Measurements from ENCODE around the gene ADAM12. TPM values are rescaled to one million over a fixed set of nuclear protein-coding genes. Genes with fewer than 3 reads are reported as not detected.

ADAM12 gene
- polyA plus RNA-seq, 1 of the 3 experiments (the other 2 are of a cell fraction) = 25.0 TPM

GRCh38 chr10:126009650-126010049 is 378.6 kb downstream of the ADAM12 start:
- Histone ChIP-seq H3F3A (replicated peaks; ENCODE audit: insufficient read depth) (no peaks in the 10 kb centered on the region), H3K9me2 (no peaks in the 10 kb centered on the region)
- TF ChIP-seq SIN3A (IDR thresholded peaks at IDR 0.05; ENCODE audit: borderline replicate concordance, low read depth, low read length) (no peak), TCF12 (IDR thresholded peaks at IDR 0.05) (0 out of 2 replicates have a peak, but pooled peaks have one; percentile 13), TAF1 (IDR thresholded peaks at IDR 0.05; ENCODE audit: borderline replicate concordance, low read depth, low read length) (no peak), ELF1 (IDR thresholded peaks at IDR 0.05) (no peak)

DNA sequence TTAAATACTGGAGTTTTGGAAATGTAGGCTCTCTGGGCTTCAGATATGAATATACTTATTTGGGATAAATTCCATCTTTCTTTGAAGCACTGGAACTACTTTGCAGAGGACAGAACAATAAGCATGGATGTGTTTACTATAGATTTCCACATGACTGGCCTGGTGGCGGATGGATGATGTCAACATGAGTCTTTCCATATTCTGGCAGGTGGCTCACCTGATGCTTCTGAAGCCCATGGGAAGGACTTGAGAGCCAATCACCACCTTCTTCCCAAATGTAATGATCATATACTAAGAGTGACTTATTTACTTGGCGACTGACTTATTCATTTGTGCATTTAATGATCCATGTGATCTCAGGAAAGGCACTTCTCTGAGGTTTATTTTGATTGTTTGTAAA is 381.4 kb downstream of the ADAM12 start:
- no peaks in the 10 kb centered on the region for H3K9me2 ChIP-seq
- no peak overlapping the region for H3K4me2 ChIP-seq
- H4K20me1 ChIP-seq (ENCODE audit: insufficient read depth) = no peaks in the 10 kb centered on the region
- CTCF ChIA-PET = no interaction called here
- peaks cover 0 to 9% of the 10 kb centered on the region in 2 experiments for H3K36me3 ChIP-seq (replicated peaks in 1 of 2; ENCODE audit: control insufficient read depth in 1 of 2, insufficient read depth in 2 of 2, low read length in 1 of 2)
- 89% methylated on average over 2 of the region's 2 CpGs for WGBS (ENCODE audit: low lambda C conversion rate)
- H2AFZ ChIP-seq (ENCODE audit: low read depth) = no peak overlapping the region
- H3K9me3 ChIP-seq = peaks cover 5% of the 10 kb centered on the region
- H3K9ac ChIP-seq = no peak overlapping the region
- no peak overlapping the region for H3K27ac ChIP-seq (ENCODE audit: low read depth in 2 of 2, low read length in 1 of 2)
- POLR2A ChIA-PET = no interaction called here
- no peak overlapping the region for H3K4me3 ChIP-seq (ENCODE audit: low read depth in 2 of 2, low read length in 1 of 2)
- peaks cover 0 to 5% of the 10 kb centered on the region in 2 experiments; a peak in 1 of 4 replicates for H3K4me1 ChIP-seq (ENCODE audit: control insufficient read depth in 1 of 2, insufficient read depth in 2 of 2, low read depth in 1 of 2, low read length in 1 of 2)
- no peak for TF ChIP-seq RFX5 (IDR thresholded peaks at IDR 0.05; ENCODE audit: low read length)
- no peak for TF ChIP-seq FOSL2 (IDR thresholded peaks at IDR 0.05; ENCODE audit: borderline replicate concordance, low read depth)
- TF ChIP-seq MEF2A (IDR thresholded peaks at IDR 0.05; ENCODE audit: borderline replicate concordance, low read depth) = no peak
- TF ChIP-seq YY1 (IDR thresholded peaks at IDR 0.05; ENCODE audit: low read depth) = no peak
- TF ChIP-seq SMC3 (IDR thresholded peaks at IDR 0.05; ENCODE audit: low read depth, low read length) = no peak
- no peak for TF ChIP-seq USF1 (IDR thresholded peaks at IDR 0.05; ENCODE audit: borderline replicate concordance, low read depth)
- TF ChIP-seq TAF1 (IDR thresholded peaks at IDR 0.05; ENCODE audit: borderline replicate concordance, low read depth, low read length) = no peak
- TF ChIP-seq RCOR1 (IDR thresholded peaks at IDR 0.05; ENCODE audit: low read length) = no peak
- no peak for TF ChIP-seq GATA2 (CRISPR knock-in tag; IDR thresholded peaks at IDR 0.05)
- H3F3A ChIP-seq (replicated peaks; ENCODE audit: insufficient read depth) = no peaks in the 10 kb centered on the region
- no peaks in the 10 kb centered on the region for H3K27me3 ChIP-seq (ENCODE audit: insufficient read depth)
- no peaks in the 10 kb centered on the region for H3K79me2 ChIP-seq (ENCODE audit: insufficient read depth)
- DNase-seq = no peak

More at GRCh38 chr10:126009650-126010049, 378.6 kb downstream of the ADAM12 start:
- H3K27me3 ChIP-seq (ENCODE audit: insufficient read depth) = no peaks in the 10 kb centered on the region
- H3K9ac ChIP-seq = no peak overlapping the region
- H3K4me2 ChIP-seq = no peak overlapping the region
- ChIA-PET CTCF (no interaction called here), POLR2A (no interaction called here)
- peaks cover 4 to 5% of the 10 kb centered on the region in 2 experiments; a peak in 3 of 4 replicates for H3K4me1 ChIP-seq (ENCODE audit: control insufficient read depth in 1 of 2, insufficient read depth in 2 of 2, low read depth in 1 of 2, low read length in 1 of 2)
- 97% methylated on average over 7 of the region's 7 CpGs for WGBS (ENCODE audit: low lambda C conversion rate)
- peaks cover 5% of the 10 kb centered on the region for H3K9me3 ChIP-seq
- no peaks in the 10 kb centered on the region for H3K79me2 ChIP-seq (ENCODE audit: insufficient read depth)
- H2AFZ ChIP-seq (ENCODE audit: low read depth) = no peak overlapping the region
- no peak for DNase-seq
- no peak overlapping the region for H3K4me3 ChIP-seq (ENCODE audit: low read depth in 2 of 2, low read length in 1 of 2)
- H4K20me1 ChIP-seq (ENCODE audit: insufficient read depth) = no peaks in the 10 kb centered on the region
- H3K27ac ChIP-seq (ENCODE audit: low read depth in 2 of 2, low read length in 1 of 2) = no peak overlapping the region; a peak in 1 of 4 replicates
- peaks cover 0 to 9% of the 10 kb centered on the region in 2 experiments for H3K36me3 ChIP-seq (replicated peaks in 1 of 2; ENCODE audit: control insufficient read depth in 1 of 2, insufficient read depth in 2 of 2, low read length in 1 of 2)

GRCh38 chr10:126006264-126006663 is 382.0 kb downstream of the ADAM12 start:
- H3K4me3 ChIP-seq (ENCODE audit: low read depth in 2 of 2, low read length in 1 of 2) = no peak overlapping the region
- H4K20me1 ChIP-seq (ENCODE audit: insufficient read depth) = no peaks in the 10 kb centered on the region
- H3K27ac ChIP-seq (ENCODE audit: low read depth in 2 of 2, low read length in 1 of 2) = no peak overlapping the region
- no peaks in the 10 kb centered on the region for H3K79me2 ChIP-seq (ENCODE audit: insufficient read depth)
- DNase-seq = no peak
- peaks cover 5% of the 10 kb centered on the region for H3K9me3 ChIP-seq
- peaks cover 0 to 6% of the 10 kb centered on the region in 2 experiments; a peak in 1 of 4 replicates for H3K4me1 ChIP-seq (ENCODE audit: control insufficient read depth in 1 of 2, insufficient read depth in 2 of 2, low read depth in 1 of 2, low read length in 1 of 2)
- H3K27me3 ChIP-seq (ENCODE audit: insufficient read depth) = no peaks in the 10 kb centered on the region
- no peaks in the 10 kb centered on the region for H3K9me2 ChIP-seq
- no peak for TF ChIP-seq GABPA (IDR thresholded peaks at IDR 0.05; ENCODE audit: low read depth)
- TF ChIP-seq RCOR1 (IDR thresholded peaks at IDR 0.05; ENCODE audit: low read length) = no peak
- ChIA-PET CTCF (no interaction called here), POLR2A (no interaction called here)
- no peak overlapping the region for H3K4me2 ChIP-seq
- H3F3A ChIP-seq (replicated peaks; ENCODE audit: insufficient read depth) = no peaks in the 10 kb centered on the region
- no peak overlapping the region for H3K9ac ChIP-seq
- WGBS (ENCODE audit: low lambda C conversion rate) = 100% methylated on average over 4 of the region's 5 CpGs
- peaks cover 0 to 9% of the 10 kb centered on the region in 2 experiments for H3K36me3 ChIP-seq (replicated peaks in 1 of 2; ENCODE audit: control insufficient read depth in 1 of 2, insufficient read depth in 2 of 2, low read length in 1 of 2)
- H2AFZ ChIP-seq (ENCODE audit: low read depth) = no peak overlapping the region

Data from SK-N-SH (cell line).